Caco-2 (cell line): ENCODE results near the gene NEAT1. TPM values are rescaled to one million over a fixed set of nuclear protein-coding genes. Genes with fewer than 3 reads are reported as not detected.
A peak's percentile ranks its signal among the peaks of the same experiment; 100 is the strongest.

Experiments
- BruUV-seq: library from RNA; stranded (reverse); fragments of 400-500 nt; replicated peaks from 2 replicates; lab custom pipeline; 2021; lab: Mats Ljungman, UMichigan
- CTCF ChIA-PET: fragments of 300-600 bp; sonication (Branson Sonifier 250); formaldehyde crosslinking; loops from one replicate; lab custom pipeline; 2022; ENCODE audit warnings: antibody characterized with exemption; lab: Charles Lee
- POLR2A ChIA-PET: fragments of 300-600 bp; sonication (Branson Sonifier 250); formaldehyde crosslinking; loops from one replicate; lab custom pipeline; 2022; ENCODE audit warnings: antibody characterized with exemption; lab: Charles Lee
- DNase-seq, 2 experiments: peaks; one replicate each; pipeline versions ENCODE4 v3.0.0 to v3.0.0-alpha.2; 2020 to 2022
- H3K27me3 ChIP-seq: replicated peaks from 2 replicates; pipeline ENCODE4 v1.6.0; 2011; ENCODE audit warnings: low read length; ENCODE audit not compliant: control insufficient read depth, insufficient read depth
- H3K36me3 ChIP-seq: 2 replicates; pipeline ENCODE4 v1.5.1; 2011; ENCODE audit warnings: low read length; ENCODE audit not compliant: control insufficient read depth, insufficient read depth
- H3K4me1 ChIP-seq: fragments of 250-450 bp; sonication (Bioruptor Pico); 2 replicates; pipeline ENCODE4 v1.5.1; 2020; ENCODE audit warnings: mild to moderate bottlenecking
- H3K4me3 ChIP-seq: 2 replicates; pipeline ENCODE4 v1.5.1; 2011; ENCODE audit warnings: low read depth, mild to moderate bottlenecking, control low read depth, low read length
- H3K9me3 ChIP-seq: fragments of 250-450 bp; sonication (Bioruptor Pico); 2 replicates; pipeline ENCODE4 v1.5.1; 2020; ENCODE audit warnings: mild to moderate bottlenecking, moderate library complexity
- H3K27ac Mint-ChIP-seq: one replicate; pipeline ENCODE4 v1.8.0; 2022; ENCODE audit warnings: mixed read lengths; ENCODE audit not compliant: unreplicated experiment
- H3K27me3 Mint-ChIP-seq: one replicate; pipeline ENCODE4 v1.8.0; 2022; ENCODE audit warnings: mixed read lengths; ENCODE audit not compliant: insufficient read depth, unreplicated experiment
- H3K36me3 Mint-ChIP-seq: one replicate; pipeline ENCODE4 v1.8.0; 2022; ENCODE audit warnings: mild to moderate bottlenecking, mixed read lengths; ENCODE audit not compliant: insufficient read depth, unreplicated experiment
- H3K4me1 Mint-ChIP-seq: one replicate; pipeline ENCODE4 v1.8.0; 2022; ENCODE audit warnings: low read depth, mixed read lengths; ENCODE audit not compliant: unreplicated experiment
- H3K4me3 Mint-ChIP-seq: one replicate; pipeline ENCODE4 v1.8.0; 2022; ENCODE audit warnings: mild to moderate bottlenecking, moderate library complexity, mixed read lengths; ENCODE audit not compliant: unreplicated experiment
- H3K9me3 Mint-ChIP-seq: one replicate; pipeline ENCODE4 v1.8.0; 2022; ENCODE audit warnings: mixed read lengths; ENCODE audit not compliant: unreplicated experiment
- intact Hi-C: fragments of 100-400 bp; cut with micrococcal nuclease; formaldehyde crosslinking; loops from one replicate; pipeline ENCODE4 v1.10.0; 2022; ENCODE audit not compliant: unreplicated experiment
- total RNA-seq: library from RNA; stranded (reverse); gene quantifications from 2 replicates; pipeline ENCODE4 v1.2.3, GENCODE V29; 2022
- TF ChIP-seq, protein P1 (sequence below), 2 experiments: fragments of 200-600 bp in 1 of 2; IDR thresholded peaks; 1 replicate in 1 of 2; 2 replicates in 1 of 2; pipeline versions ENCODE4 v1.5.1 to v1.8.0; 2011 to 2022; ENCODE audit warnings: antibody characterized with exemption in 1 of 2, control low read depth in 1 of 2, inconsistent platforms in 1 of 2, low read depth in 1 of 2, low read length in 1 of 2, mild to moderate bottlenecking in 1 of 2, moderate library complexity in 1 of 2; ENCODE audit not compliant: insufficient read depth in 1 of 2, severe bottlenecking in 1 of 2, unreplicated experiment in 1 of 2

The NEAT1 gene
- total RNA-seq, 1 experiment from 2014 or later: 254 TPM

DNA sequence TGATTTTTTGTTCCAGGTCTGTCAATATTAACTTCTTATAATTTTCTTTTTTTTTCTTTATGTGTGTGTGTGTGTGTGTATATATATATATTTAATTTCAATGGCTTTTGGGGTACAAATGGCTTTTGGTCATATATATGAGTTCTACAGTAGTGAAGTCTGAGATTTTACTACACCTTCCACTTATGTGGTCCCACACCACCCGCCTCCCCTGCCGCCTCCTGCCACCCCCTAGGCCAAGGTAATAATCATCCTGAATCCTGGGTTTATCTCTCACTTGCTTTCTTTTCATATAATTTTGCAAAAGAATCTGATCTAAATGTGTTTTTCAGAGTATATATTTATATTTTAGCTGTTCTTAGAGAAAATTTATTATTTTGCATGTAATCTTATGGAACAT, 11.1 kb downstream of the NEAT1 start:
- Histone ChIP-seq H3K9me3 (no peaks in the 10 kb centered on the region), H3K36me3 (peaks cover 3% of the 10 kb centered on the region; the same call in 1 of the 2 replicates), H3K4me1 (no peaks in the 10 kb centered on the region), H3K27me3 (no peaks in the 10 kb centered on the region), H3K4me3 (no peak overlapping the region)
- H3K27me3 Mint-ChIP-seq: no peaks in the 10 kb centered on the region
- BruUV-seq: no TSS peak
- no peaks in the 10 kb centered on the region for H3K9me3 Mint-ChIP-seq
- intact Hi-C loops: loop anchor here (1.0 kb wide), 2 partner anchors 17 to 67 kb away; no protein-coding TSS in a partner anchor
- TF ChIP-seq, protein P1, sequence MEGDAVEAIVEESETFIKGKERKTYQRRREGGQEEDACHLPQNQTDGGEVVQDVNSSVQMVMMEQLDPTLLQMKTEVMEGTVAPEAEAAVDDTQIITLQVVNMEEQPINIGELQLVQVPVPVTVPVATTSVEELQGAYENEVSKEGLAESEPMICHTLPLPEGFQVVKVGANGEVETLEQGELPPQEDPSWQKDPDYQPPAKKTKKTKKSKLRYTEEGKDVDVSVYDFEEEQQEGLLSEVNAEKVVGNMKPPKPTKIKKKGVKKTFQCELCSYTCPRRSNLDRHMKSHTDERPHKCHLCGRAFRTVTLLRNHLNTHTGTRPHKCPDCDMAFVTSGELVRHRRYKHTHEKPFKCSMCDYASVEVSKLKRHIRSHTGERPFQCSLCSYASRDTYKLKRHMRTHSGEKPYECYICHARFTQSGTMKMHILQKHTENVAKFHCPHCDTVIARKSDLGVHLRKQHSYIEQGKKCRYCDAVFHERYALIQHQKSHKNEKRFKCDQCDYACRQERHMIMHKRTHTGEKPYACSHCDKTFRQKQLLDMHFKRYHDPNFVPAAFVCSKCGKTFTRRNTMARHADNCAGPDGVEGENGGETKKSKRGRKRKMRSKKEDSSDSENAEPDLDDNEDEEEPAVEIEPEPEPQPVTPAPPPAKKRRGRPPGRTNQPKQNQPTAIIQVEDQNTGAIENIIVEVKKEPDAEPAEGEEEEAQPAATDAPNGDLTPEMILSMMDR (IDR thresholded peaks at IDR 0.05; ENCODE audit: insufficient read depth in 1 of 2, low read depth in 1 of 2, low read length in 1 of 2, severe bottlenecking in 1 of 2, unreplicated experiment in 1 of 2): no peak
- peaks cover 93% of the 10 kb centered on the region for H3K36me3 Mint-ChIP-seq
- H3K4me3 Mint-ChIP-seq: no peak overlapping the region
- DNase-seq: no peak
- ChIA-PET POLR2A (interaction anchor here (0.8 to 1.0 kb wide), 2 partner anchors 11 to 16 kb away, joined by 3 to 11 read pairs; partner anchors contain the start of gene NEAT1), CTCF (no interaction called here)
- H3K27ac Mint-ChIP-seq: no peak overlapping the region
- peaks cover 42% of the 10 kb centered on the region for H3K4me1 Mint-ChIP-seq

- POLR2A ChIA-PET: interaction anchor here (0.8 to 1.0 kb wide), 2 partner anchors 11 to 15 kb away, joined by 3 to 11 read pairs; partner anchors contain the start of gene NEAT1
- Histone ChIP-seq H3K4me1 (no peaks in the 10 kb centered on the region), H3K36me3 (peaks cover 3% of the 10 kb centered on the region; the same call in 1 of the 2 replicates), H3K4me3 (no peak overlapping the region), H3K27me3 (no peaks in the 10 kb centered on the region), H3K9me3 (no peaks in the 10 kb centered on the region)
- DNase-seq: peak in 1 of 2 experiments; percentile 18
- Mint-ChIP-seq H3K27ac (no peak overlapping the region), H3K4me1 (peaks cover 39% of the 10 kb centered on the region), H3K9me3 (no peaks in the 10 kb centered on the region), H3K36me3 (peaks cover 95% of the 10 kb centered on the region), H3K4me3 (no peak overlapping the region), H3K27me3 (no peaks in the 10 kb centered on the region)
- no TSS peak for BruUV-seq
- TF ChIP-seq, protein P1 (IDR thresholded peaks at IDR 0.05; ENCODE audit: insufficient read depth in 1 of 2, low read depth in 1 of 2, low read length in 1 of 2, severe bottlenecking in 1 of 2, unreplicated experiment in 1 of 2): no peak
- intact Hi-C loops: no loop called here
- CTCF ChIA-PET: no interaction called here
These were observed 11.6 kb downstream of the NEAT1 start for GRCh38 chr11:65434057-65434666.

DNA sequence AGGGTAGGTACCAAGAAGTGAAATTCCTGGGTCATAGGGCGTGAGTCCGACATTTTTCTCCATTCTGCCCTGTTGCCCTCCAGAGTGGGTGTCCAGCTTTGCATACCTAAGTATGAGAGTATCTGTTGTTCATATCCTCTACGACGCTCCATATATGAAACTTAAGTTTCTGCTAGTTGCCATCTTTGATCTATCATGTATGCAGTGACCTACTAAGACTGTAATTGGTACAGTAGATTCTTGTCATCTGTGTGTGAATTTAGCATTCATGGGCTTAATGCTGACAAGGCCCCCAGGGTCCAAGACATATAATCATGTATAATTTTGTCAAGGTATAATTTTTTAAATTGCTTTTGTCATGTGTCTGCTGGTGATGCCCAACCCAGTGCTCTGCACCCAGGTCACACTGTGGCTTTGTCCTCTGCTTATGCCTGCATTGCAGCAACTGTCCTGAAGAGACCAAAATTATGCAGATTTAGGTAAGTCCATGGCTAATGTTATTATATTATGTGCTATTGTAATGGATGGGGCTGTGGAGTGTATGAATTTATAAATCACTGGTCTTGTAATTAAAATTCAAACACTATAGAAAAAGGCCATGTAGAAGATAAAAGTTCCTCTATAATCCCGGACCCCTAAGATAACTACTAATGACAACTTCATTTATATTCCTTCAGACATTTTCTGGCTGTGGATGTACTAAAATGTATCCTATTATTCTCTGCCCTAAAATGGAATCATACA, 12.2 kb downstream of the NEAT1 start:
- Histone ChIP-seq H3K36me3 (peaks cover 2% of the 10 kb centered on the region; the same call in 1 of the 2 replicates), H3K27me3 (no peaks in the 10 kb centered on the region), H3K4me3 (no peak overlapping the region), H3K9me3 (no peaks in the 10 kb centered on the region), H3K4me1 (no peaks in the 10 kb centered on the region)
- no peak for DNase-seq
- Mint-ChIP-seq H3K36me3 (peaks cover 95% of the 10 kb centered on the region), H3K4me3 (no peak overlapping the region), H3K27ac (peak overlapping the region; percentile 55), H3K9me3 (no peaks in the 10 kb centered on the region), H3K4me1 (peaks cover 32% of the 10 kb centered on the region), H3K27me3 (no peaks in the 10 kb centered on the region)
- BruUV-seq: no TSS peak
- ChIA-PET CTCF (no interaction called here), POLR2A (no interaction called here)
- TF ChIP-seq, protein P1 (IDR thresholded peaks at IDR 0.05; ENCODE audit: insufficient read depth in 1 of 2, low read depth in 1 of 2, low read length in 1 of 2, severe bottlenecking in 1 of 2, unreplicated experiment in 1 of 2): no peak
- intact Hi-C loops: no loop called here
